ENCODE measurements around the gene G6PC3.

- TF ChIP-seq EP300 (IDR thresholded peaks at IDR 0.05; ENCODE audit: borderline replicate concordance in 1 of 2, low read depth in 1 of 2, low read length in 1 of 2) (no peak), EZH2phosphoT487 (IDR thresholded peaks at IDR 0.05; ENCODE audit: borderline replicate concordance, low read depth) (no peak), CTCF (IDR thresholded peaks at IDR 0.05) (no peak), REST (IDR thresholded peaks at IDR 0.05; ENCODE audit: low read depth, low read length) (no peak), FOXJ3 (CRISPR knock-in tag; IDR thresholded peaks at IDR 0.05) (no peak), POLR2AphosphoS5 (IDR thresholded peaks at IDR 0.05; ENCODE audit: low read depth, low read length) (no peak), SIN3A (IDR thresholded peaks at IDR 0.05; ENCODE audit: borderline replicate concordance, low read depth, low read length) (no peak), FOSL2 (IDR thresholded peaks at IDR 0.05; ENCODE audit: borderline replicate concordance, low read depth) (no peak)
These were observed 48.3 kb upstream of the G6PC3 start for GRCh38 chr17:44022246-44022645.
